HG02610 (cell line): Measurements from ENCODE around the gene LMO7.
"Not testable (repeated sequence)": the region's sequence is repeated elsewhere in the genome, so short reads cannot be mapped to it uniquely, and the experiment has no call there.

Experiments
- ATAC-seq: cut with Tn5 transposase; IDR thresholded peaks from one replicate; pipeline ENCODE4 v1.9.1; 2021; ENCODE audit warnings: mild to moderate bottlenecking, moderate library complexity; ENCODE audit not compliant: unreplicated experiment

Gene LMO7

DNA sequence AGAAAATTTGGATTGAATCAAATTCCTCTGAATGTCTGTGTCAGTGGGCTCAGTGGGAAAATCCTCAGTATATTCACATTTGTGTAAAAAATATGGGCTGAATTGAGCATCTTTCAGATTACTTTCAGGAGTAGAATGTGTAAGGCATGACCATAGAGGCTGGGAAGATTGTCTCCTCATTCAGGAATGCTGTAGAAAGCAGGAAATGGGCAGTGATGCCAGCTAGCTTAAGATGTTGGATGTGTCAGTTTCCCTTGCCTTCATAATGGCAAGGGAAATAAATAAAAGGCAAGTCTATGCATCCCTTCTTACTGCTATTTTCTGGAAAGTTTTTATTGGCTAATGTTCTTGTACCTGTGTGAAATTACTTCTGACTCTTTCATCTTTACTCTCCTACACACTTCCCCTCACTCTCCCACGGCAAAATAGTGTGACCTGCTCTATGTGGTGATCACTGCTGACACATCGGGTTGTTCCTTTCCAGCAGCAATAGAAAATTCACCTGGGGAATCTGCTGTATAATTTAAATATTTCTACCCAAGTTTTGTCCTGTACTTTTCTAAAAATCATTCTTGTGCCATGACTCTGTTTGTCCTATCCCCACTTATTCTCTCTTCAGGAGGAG is 103.2 kb downstream of the LMO7 start:
- peak; percentile 87 for ATAC-seq

GRCh38 chr13:75740031-75740430 is 103.9 kb downstream of the LMO7 start:
- ATAC-seq = peak; percentile 12

- not testable (repeated sequence) for ATAC-seq
Measured at GRCh38 chr13:75743072-75743471, 106.9 kb downstream of the LMO7 start.

GRCh38 chr13:75744127-75744526 is 108.0 kb downstream of the LMO7 start:
- ATAC-seq = no peak

DNA sequence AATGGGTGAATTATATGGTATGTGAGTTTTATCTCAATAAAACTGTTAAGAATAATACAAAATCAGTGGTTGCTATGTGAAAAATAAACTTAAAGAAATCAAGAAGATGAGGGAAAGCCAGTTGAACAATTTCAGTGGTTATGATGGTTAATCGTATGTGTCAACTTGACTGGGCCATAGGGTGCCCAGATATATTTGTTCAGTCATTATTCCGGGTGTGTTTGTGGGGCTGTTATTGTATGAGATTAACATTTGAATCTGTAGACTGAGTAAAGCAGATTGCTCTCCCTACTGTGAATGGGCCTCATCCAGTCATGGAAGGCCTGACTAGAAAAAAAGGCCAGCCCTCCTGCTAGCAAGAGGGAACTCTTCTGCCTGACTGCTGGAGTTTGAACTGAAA is 109.3 kb downstream of the LMO7 start:
- ATAC-seq = no peak

DNA sequence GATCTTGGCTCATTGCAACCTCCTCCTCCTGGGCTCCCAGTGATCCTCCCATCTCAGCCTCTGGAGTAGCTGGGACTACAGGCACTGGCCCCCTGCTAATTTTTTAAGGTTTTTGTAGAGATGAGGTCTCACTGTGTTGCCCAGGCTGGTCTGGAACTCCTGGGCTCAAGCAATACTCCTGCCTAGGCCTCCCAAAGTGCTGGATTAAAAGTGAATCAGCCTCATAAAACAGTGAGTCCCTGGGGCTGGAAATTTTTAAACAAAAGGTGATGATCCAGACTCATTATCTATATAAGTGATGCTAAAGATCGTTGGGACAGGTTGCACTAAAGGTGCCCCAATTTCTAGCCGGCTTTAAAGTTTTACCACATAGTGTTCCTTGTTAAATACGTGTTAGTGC is 112.7 kb downstream of the LMO7 start:
- ATAC-seq = no peak

DNA sequence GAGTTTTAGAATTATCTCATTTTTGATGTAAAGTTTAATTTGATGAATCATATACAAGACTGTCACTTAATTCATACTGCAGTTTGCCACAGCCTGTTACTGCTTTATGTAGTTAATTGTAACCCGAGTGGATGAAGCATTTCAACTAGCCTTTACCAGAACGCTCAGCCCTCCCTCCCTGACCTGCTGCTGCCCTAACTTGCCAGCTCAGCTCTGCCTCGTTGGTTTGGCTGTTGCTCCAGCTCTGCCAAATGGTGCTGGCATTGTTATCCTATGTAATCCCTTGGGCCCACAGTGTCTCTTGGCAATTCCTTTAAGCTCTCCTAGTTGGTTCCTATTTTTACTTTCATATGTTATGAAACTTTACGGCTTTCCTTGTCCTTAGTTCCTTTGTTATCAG is 113.3 kb downstream of the LMO7 start:
- no peak for ATAC-seq

GRCh38 chr13:75751350-75751749 is 115.2 kb downstream of the LMO7 start:
- no peak for ATAC-seq

- ATAC-seq = no peak
Measured at GRCh38 chr13:75752826-75753225, 116.7 kb downstream of the LMO7 start.

DNA sequence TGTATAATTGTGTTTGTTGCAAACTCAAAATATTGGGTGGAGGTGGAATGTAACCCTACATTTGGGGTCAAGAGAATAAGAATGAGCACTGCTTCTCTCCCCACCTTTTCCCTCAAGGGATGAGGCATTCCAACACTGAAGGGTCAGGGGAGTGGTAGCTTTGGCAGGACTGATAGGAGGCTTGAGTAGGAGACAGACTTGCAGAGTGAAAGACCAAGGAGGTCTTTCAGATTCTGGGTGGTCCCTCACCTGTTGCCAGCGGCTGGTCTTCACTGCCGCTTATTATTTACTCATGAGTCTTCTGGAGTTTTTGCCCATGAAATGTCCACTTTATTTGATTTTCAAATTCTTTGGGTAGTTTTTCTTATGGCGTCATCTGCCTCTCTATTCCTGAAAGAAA is 118.8 kb downstream of the LMO7 start:
- ATAC-seq = no peak

- ATAC-seq = no peak
Measured at GRCh38 chr13:75757336-75757735, 121.2 kb downstream of the LMO7 start.

GRCh38 chr13:75759531-75759930 is 123.4 kb downstream of the LMO7 start:
- ATAC-seq = no peak

- peak; percentile 28 for ATAC-seq
Measured at GRCh38 chr13:75760131-75761021, 124.2 kb downstream of the LMO7 start.

DNA sequence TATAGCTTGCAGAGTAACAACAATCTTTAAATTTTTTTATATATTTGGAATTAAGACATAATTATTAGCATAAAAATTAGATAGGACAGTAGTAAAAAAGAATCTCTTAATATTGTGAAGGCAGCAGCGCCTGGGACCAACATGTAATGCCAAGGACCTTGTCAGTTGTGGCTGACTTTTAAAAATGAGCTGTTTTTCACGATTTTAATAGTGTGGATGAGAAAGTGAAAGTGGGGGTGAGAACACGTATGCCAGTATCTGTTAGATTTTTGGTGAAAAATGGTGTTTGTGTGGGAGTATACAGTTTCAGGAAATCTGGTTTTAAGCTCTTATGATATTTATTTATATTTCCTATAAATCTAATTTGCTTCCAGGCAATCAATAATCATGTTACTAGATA is 125.2 kb downstream of the LMO7 start:
- ATAC-seq = no peak

- ATAC-seq = peak; percentile 94
Measured at GRCh38 chr13:75762076-75762937, 126.2 kb downstream of the LMO7 start.

DNA sequence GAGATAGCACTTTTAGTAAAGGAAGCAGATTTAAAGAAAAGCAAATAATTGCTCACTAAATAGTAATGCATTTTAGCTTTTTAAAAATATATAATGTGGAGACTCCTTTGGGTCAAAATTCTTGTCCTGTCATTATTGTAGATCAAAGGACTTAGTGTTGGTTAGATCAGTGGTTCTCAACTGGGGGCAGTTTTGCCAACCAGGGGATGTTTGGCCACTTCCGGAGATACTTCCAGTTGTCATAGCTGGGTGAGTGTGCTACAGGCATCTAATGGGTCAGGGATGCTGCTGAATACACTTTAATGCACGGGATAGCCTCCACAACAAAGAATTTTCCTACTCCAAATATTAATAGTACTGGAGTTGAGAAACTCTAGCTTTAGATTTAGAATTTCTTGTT is 126.8 kb downstream of the LMO7 start:
- ATAC-seq = peak; percentile 24

DNA sequence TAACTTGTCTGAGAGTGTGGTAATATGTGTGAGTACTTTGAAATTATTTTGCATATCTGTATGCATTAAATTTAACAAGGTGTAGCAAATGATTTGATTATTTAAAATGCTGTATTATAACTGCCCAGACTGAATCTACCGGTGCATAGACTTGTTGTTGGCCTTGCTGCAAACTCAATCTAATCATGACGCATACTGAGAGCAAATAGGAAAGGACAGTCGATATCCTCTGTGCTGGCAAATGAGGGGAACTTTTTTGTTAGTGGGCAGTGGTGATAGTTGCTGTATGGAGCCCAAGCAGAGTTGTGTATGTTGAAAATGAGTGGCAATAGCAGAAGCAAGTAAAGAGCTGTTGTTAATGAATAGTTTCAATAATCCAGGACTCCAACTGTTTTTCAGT is 127.4 kb downstream of the LMO7 start:
- ATAC-seq = no peak

DNA sequence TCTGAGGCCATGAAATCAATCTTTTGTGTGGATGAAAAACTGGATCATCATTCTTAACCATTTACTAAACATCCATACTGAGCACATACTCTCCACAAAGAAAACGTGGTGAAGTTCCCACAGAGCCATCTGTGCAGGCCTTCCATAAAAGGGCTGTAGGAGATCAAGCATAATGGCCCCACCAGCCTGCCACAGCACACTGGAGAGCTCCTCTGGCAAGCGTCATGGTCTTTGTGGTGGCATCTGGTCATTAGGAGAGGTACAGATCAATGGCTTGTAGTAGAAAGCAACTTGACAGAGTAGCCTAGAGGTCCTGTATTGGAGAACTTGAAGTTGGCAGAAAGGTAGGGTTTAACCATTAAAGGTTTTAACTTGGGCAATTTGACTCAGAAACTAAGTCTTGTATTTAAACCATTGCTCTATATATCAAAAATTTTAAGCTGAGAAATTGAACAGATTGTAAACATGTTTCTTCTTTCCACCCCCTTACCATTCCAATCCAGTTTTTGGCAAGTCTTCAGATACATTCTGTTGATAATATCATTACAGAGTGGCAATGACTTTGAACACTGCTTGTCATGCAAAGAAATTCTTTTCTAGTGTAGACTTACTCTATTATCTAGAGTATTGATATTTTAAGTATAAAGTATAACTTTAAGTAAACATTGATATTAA is 128.3 kb downstream of the LMO7 start:
- ATAC-seq = no peak

GRCh38 chr13:75764926-75765310 is 128.8 kb downstream of the LMO7 start:
- ATAC-seq = no peak

DNA sequence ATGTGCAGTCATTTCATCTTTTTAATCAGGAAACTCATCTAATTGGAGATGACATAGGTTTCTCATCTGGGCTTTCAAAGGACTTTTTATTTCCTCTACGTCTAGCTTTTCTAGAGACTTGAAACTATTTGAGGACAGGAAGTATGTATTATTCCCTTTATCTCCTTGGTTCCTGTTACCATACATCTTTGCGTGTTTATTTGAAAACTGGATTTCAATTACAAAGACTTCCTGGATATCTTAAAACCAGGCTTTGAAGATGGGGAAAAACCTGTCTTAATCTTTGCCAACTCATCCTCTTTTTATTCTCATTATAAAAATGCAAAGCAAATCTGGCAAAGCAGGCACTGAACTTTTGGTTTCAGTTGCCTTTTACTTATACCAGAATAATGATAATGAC is 130.5 kb downstream of the LMO7 start:
- no peak for ATAC-seq
